Ovary (tissue), 9 donors: ENCODE results near the gene PRKD2. TPM values are rescaled to one million over a fixed set of nuclear protein-coding genes. Genes with fewer than 3 reads are reported as not detected.

Source experiments
- DNase-seq, 5 donors: peaks; one replicate each; pipeline ENCODE4 v3.0.0-alpha.2; 2019 to 2020
- H3K27ac ChIP-seq, 2 donors: fragments of 200-600 bp; one replicate each; pipeline versions ENCODE4 v1.5.1 to v1.8.0; 2019 to 2022
- H3K27me3 ChIP-seq: fragments of 200-600 bp; one replicate; pipeline ENCODE4 v1.8.0; 2022
- H3K36me3 ChIP-seq: fragments of 200-600 bp; sonication (generic); one replicate; pipeline ENCODE4 v1.5.1; 2019
- H3K4me1 ChIP-seq: one replicate; pipeline ENCODE4 v1.8.1; 2013; ENCODE audit warnings: mild to moderate bottlenecking, moderate library complexity; ENCODE audit not compliant: insufficient read depth
- H3K4me3 ChIP-seq: fragments of 200-600 bp; sonication (generic); one replicate; pipeline ENCODE4 v1.5.1; 2017
- H3K9me3 ChIP-seq, 2 donors: fragments of 200-600 bp in 1 of 2; sonication (generic) in 1 of 2; one replicate each; pipeline versions ENCODE4 v1.5.1 to v1.8.1; 2013 to 2019; ENCODE audit warnings: mild to moderate bottlenecking in 1 of 2, moderate library complexity in 1 of 2
- EP300 ChIP-seq: sonication (generic); formaldehyde crosslinking; IDR thresholded peaks from one replicate; pipeline ENCODE4 v1.6.1; 2017; ENCODE audit warnings: antibody characterized with exemption
- POLR2A ChIP-seq: fragments of 450-650 bp; IDR thresholded peaks from one replicate; pipeline ENCODE4 v1.6.1; 2017; ENCODE audit warnings: antibody characterized with exemption, mild to moderate bottlenecking, moderate library complexity
- WGBS, 3 donors: extraction: QIAGEN DNeasy Blood & Tissue Kit in 1 of 3; methylation state at CpG; one replicate each; pipeline versions ENCODE4 v1.1.5 to v1.1.7; 2013 to 2017; 5-methylcytosine and 5-hydroxymethylcytosine counted together
- intact Hi-C, 4 donors: fragments of 100-400 bp; cut with DNase I; formaldehyde crosslinking; loops; one replicate each; pipeline versions ENCODE4 v1.11.0 to v1.15.1; 2022 to 2023
- polyA plus RNA-seq, 2 donors: library from polyadenylated mRNA; stranded (reverse); fragments of 200-250 nt in 1 of 2; fragments of 350-450 nt in 1 of 2; fragmentation: Illumina TruSeq in 1 of 2; extraction: RNeasy Lipid Tissue Mini Kit (QIAGEN cat#74804) in 1 of 2; gene quantifications; one replicate each; pipeline ENCODE4 v1.2.3, GENCODE V29; 2013 to 2014
- total RNA-seq, 7 donors: library from RNA; depleted of rRNA in 2 of 7; stranded (reverse); fragments of >200 nt in 2 of 7; fragmentation: NEBNext Ultra II Directional in 3 of 7; extraction: Animal tissue kit (Norgen Biotek cat#: 25700) in 3 of 7; gene quantifications; one replicate each; pipeline versions ENCODE4 v1.1.0 to v1.2.4, GENCODE V29; 2016 to 2023
- TF ChIP-seq, protein P1 (sequence below), 3 donors: fragments of 450-650 bp in 2 of 3; fragments of 200-600 bp in 1 of 3; IDR thresholded peaks; one replicate each; pipeline versions ENCODE4 v1.5.1 to v1.8.0; 2016 to 2022; ENCODE audit warnings: antibody characterized with exemption in 3 of 3, mild to moderate bottlenecking in 1 of 3
- donor health status: DM: no; HTN: no; CAD: no; lungs with moderate emphysema.
- donor health status: DM: no; HTN: no; CAD: no.
- donor health status: Bipolar disorder and iron deficiency.
- donor health status: DM: yes; HTN: yes; CAD: no.
- donor health status: DM: no; HTN: no; CAD: no.
- donor health status: DM: yes; HTN: yes; CAD: no.

PRKD2 gene
- total and polyA plus RNA-seq, 9 donors, result 17.7 to 55.4 (median 40.0) TPM

DNA sequence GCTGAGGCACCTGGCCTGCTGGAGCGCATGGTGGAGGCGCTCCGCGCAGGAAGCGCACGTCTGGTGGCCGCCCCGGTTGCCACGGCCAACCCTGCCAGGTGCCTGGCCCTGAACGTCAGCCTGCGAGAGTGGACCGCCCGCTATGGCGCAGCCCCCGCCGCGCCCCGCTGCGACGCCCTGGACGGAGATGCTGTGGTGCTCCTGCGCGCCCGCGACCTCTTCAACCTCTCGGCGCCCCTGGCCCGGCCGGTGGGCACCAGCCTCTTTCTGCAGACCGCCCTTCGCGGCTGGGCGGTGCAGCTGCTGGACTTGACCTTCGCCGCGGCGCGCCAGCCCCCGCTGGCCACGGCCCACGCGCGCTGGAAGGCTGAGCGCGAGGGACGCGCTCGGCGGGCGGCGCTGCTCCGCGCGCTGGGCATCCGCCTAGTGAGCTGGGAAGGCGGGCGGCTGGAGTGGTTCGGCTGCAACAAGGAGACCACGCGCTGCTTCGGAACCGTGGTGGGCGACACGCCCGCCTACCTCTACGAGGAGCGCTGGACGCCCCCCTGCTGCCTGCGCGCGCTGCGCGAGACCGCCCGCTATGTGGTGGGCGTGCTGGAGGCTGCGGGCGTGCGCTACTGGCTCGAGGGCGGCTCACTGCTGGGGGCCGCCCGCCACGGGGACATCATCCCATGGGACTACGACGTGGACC, 39.1 kb upstream of the PRKD2 start:
- WGBS, 3 donors, result 81 to 90% (median 84%) methylated on average over 78 to 86 of the region's 86 CpGs
- intact Hi-C loops, result loop anchor here (2.0 to 10.0 kb wide), 3 partner anchors 85 to 239 kb away; no protein-coding TSS in a partner anchor
- no peak overlapping the region for H3K27ac ChIP-seq
- no peak overlapping the region for H3K4me3 ChIP-seq
- H3K9me3 ChIP-seq, result no peaks in the 10 kb centered on the region
- no peak for TF ChIP-seq EP300
- no peak for TF ChIP-seq POLR2A
- TF ChIP-seq, protein P1, sequence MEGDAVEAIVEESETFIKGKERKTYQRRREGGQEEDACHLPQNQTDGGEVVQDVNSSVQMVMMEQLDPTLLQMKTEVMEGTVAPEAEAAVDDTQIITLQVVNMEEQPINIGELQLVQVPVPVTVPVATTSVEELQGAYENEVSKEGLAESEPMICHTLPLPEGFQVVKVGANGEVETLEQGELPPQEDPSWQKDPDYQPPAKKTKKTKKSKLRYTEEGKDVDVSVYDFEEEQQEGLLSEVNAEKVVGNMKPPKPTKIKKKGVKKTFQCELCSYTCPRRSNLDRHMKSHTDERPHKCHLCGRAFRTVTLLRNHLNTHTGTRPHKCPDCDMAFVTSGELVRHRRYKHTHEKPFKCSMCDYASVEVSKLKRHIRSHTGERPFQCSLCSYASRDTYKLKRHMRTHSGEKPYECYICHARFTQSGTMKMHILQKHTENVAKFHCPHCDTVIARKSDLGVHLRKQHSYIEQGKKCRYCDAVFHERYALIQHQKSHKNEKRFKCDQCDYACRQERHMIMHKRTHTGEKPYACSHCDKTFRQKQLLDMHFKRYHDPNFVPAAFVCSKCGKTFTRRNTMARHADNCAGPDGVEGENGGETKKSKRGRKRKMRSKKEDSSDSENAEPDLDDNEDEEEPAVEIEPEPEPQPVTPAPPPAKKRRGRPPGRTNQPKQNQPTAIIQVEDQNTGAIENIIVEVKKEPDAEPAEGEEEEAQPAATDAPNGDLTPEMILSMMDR (IDR thresholded peaks at IDR 0.05), result no peak
- DNase-seq, result no peak
- H3K36me3 ChIP-seq, result no peaks in the 10 kb centered on the region
- H3K4me1 ChIP-seq, result no peaks in the 10 kb centered on the region
- H3K27me3 ChIP-seq, result no peaks in the 10 kb centered on the region

- Histone ChIP-seq H3K27me3 (no peaks in the 10 kb centered on the region), H3K4me1 (no peaks in the 10 kb centered on the region), H3K9me3 (no peaks in the 10 kb centered on the region), H3K4me3 (no peak overlapping the region), H3K36me3 (no peaks in the 10 kb centered on the region), H3K27ac (no peak overlapping the region)
- WGBS, 3 donors, result 73 to 78% (median 75%) methylated on average over 35 to 39 of the region's 39 CpGs
- DNase-seq, result no peak
- TF ChIP-seq, protein P1 (IDR thresholded peaks at IDR 0.05), result no peak
- TF ChIP-seq EP300, result no peak
- no peak for TF ChIP-seq POLR2A
- intact Hi-C loops, result loop anchor here (5.0 to 10.0 kb wide), 2 partner anchors 87 to 240 kb away; no protein-coding TSS in a partner anchor
Measured at GRCh38 chr19:46755077-46755852, 38.4 kb upstream of the PRKD2 start.

DNA sequence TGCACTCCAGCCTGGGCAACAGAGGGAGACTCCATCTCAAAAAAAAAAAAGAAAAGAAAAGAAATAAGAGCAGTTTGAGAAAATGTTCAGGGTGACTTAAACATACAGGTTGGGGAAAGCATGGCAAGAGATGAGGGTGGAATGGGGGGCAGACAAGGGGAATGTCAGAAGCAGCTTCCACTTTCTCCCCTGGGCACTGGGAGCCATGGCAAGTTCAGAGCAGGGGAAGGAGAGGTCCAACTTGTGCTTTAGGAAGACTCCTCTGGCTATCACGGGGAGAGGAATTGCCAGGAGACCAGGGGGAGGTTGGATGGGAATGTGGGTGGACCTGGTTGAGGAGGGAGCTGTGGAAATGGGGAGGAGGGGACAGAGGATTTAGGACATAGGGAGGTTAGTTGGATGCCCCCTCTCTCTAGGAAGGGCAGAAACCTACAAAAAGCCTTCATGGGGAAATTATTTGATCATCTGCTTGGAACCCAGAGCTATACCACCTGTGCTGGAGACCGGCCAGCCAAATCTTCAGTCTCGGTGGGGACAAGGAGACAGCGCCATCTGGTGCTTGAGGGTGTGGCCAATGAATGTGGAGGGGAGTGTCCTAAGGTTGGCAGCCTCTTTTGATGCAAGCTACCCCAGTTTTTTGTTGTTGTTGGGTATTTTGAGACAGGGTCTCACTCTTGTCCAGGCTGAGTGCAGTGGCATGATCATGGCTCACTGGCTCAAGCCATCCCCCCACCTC, 36.7 kb upstream of the PRKD2 start:
- DNase-seq, result peak in 2 of 5 donors; percentile 62 to 68
- no peak for TF ChIP-seq POLR2A
- TF ChIP-seq, protein P1 (IDR thresholded peaks at IDR 0.05), result no peak
- TF ChIP-seq EP300, result no peak
- no peaks in the 10 kb centered on the region for H3K36me3 ChIP-seq
- H3K4me1 ChIP-seq, result no peaks in the 10 kb centered on the region
- no peak overlapping the region for H3K27ac ChIP-seq
- H3K4me3 ChIP-seq, result no peak overlapping the region
- no peaks in the 10 kb centered on the region for H3K9me3 ChIP-seq
- intact Hi-C loops, result loop anchor here (5.0 to 10.0 kb wide), 2 partner anchors 239 to 241 kb away; no protein-coding TSS in a partner anchor
- H3K27me3 ChIP-seq, result no peaks in the 10 kb centered on the region
- WGBS, 3 donors, result 18 to 37% (median 24%) methylated on average over 4 of the region's 4 CpGs
